GM19438 (cell line): ENCODE results near the gene MOB3B.
"Not testable (repeated sequence)": the region's sequence is repeated elsewhere in the genome, so short reads cannot be mapped to it uniquely, and the experiment has no call there.

Experiments used
- ATAC-seq: cut with Tn5 transposase; IDR thresholded peaks from one replicate; pipeline ENCODE4 v1.9.1; 2021; ENCODE audit warnings: low read depth; ENCODE audit not compliant: unreplicated experiment

The MOB3B gene

GRCh38 chr9:27428551-27428950 is 101.1 kb downstream of the MOB3B start:
- no peak for ATAC-seq

DNA sequence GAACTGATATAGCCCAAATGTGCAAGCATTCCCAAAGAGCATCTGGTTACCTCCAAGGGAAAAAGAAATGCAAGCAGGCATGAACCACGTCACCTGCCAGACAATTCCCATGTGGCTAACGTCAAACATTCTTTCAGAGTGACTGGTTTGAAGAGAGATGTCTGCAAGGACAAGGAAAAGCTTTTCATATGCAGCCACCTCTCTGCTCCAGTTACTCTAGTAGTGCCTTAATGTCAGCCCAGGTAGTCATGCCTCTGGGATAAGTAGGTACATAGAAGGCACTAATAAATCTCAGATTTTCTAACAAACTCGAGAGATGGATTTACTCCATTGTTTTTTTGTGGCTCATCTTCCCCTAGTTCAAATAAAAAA is 102.4 kb downstream of the MOB3B start:
- no peak for ATAC-seq

DNA sequence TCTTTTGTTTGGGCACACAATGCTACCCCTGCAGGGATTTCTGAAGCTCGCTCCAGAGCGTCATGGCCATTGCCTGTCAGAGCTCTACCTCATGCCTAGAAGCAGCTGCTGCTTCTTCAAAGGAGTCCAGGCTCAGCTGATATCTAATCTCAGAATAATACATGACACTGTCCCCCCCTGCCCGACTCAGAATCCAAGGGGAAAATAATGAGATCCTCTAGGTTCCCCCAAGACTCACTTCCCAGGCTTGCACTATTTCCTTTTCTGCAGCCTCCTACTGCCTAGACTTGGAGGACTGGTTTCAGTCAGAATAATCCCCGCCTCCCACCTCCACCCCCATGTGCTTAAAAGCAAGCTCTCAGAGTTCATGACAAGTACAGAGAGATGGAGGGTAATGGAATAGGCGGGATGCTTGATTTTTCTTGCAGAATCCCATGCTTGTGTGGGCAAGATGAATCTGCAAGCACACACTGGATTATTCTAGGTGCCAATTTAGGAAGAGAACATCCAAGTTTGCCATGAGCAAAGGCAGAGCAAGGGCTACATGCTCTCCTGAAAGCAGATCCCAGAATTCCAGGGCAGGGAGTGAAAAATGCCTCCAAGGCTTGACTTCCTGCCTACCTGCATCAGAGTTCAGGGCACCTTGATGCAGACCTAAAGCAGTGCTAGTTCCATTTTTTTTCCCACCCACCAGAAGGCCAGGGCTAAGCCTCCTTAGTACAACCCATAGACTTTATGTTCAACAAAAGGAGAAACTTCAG is 102.9 kb downstream of the MOB3B start:
- no peak for ATAC-seq

DNA sequence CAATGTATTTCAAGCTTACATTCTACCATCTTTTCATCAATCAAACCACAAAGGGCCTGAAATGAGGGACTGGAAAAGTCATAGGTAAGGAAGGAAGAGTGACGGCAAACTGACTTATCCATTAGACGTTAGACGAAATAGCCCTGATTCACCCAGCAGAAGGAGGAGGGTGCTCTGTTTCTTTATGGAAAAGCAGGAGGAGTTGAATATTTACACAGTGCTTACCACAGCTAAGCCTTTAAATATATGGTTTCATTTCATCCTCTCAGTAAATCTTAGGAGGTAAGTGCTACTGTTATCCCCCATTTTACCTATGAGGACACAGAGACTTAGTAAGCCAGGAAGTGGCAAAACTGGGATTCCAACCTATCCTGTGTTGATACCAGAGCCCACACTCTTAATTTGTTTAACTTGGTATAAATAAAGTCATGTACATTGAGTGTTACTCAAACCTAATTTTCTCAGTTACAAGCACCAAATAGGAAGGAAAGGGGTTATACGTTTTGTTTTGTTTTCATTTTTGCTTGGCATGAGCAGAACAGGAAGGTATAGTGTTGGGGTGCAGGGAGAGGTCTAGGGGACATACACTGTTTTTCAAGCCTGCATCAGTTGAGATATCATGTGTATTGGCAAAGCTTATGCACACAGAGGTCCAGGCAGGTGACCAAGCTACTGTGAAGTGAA is 103.6 kb downstream of the MOB3B start:
- ATAC-seq, result no peak

DNA sequence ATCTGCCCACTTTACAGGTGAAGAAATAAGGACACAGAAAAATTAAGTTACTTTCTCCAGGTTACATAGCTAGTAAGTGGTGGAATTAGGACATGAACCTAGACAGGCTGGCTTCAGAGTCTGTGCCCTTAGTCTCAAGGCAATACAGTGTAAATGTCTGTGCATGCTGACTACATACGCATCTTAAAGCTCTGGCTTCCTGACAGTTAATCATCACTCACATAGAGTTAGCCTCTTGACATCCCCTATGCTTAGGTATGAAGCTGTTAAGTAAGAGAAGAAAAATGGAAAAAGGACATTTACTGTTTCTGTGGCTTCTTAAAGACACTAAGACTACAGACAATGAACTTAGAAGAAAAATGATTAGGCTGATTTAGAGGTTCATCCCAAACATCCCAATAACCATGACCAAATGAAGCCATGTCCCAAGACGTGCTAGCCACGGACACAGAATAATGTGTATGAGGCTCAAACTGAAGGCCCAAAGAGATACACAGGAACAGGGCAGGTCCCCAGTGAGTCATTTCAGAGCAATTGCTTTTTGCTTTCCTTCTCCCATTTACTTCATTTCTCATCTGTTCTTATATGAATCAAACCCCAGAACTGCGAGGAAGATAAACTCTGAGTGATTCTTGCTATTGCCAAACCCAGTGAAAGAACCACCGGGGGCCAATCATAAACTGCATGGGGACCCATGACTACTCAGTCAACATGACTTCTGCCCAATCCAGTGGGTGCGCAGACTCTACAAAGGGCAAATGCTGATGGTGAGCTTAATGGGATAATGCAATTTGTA is 105.5 kb downstream of the MOB3B start:
- no peak for ATAC-seq

GRCh38 chr9:27422279-27422834 is 107.3 kb downstream of the MOB3B start:
- no peak for ATAC-seq

- no peak for ATAC-seq
These were observed 108.0 kb downstream of the MOB3B start for GRCh38 chr9:27421577-27421976.

DNA sequence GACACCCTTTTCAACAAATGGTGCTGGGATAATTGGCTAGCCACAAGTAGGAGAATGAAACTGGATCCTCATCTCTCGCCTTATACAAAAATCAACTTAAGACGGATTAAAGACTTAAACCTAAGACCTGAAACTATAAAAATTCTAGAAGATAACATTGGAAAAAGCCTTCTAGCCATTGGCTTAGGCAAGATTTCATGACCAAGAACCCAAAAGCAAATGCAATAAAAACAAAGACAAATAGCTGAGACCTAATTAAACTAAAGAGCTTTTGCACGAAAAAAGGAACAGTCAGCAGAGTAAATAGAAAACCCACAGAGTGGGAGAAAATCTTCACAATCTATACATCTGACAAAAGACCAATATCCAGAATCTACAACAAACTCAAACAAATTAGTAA is 110.1 kb downstream of the MOB3B start:
- ATAC-seq, result not testable (repeated sequence)

GRCh38 chr9:27414220-27414761 is 115.3 kb downstream of the MOB3B start:
- ATAC-seq, result no peak

DNA sequence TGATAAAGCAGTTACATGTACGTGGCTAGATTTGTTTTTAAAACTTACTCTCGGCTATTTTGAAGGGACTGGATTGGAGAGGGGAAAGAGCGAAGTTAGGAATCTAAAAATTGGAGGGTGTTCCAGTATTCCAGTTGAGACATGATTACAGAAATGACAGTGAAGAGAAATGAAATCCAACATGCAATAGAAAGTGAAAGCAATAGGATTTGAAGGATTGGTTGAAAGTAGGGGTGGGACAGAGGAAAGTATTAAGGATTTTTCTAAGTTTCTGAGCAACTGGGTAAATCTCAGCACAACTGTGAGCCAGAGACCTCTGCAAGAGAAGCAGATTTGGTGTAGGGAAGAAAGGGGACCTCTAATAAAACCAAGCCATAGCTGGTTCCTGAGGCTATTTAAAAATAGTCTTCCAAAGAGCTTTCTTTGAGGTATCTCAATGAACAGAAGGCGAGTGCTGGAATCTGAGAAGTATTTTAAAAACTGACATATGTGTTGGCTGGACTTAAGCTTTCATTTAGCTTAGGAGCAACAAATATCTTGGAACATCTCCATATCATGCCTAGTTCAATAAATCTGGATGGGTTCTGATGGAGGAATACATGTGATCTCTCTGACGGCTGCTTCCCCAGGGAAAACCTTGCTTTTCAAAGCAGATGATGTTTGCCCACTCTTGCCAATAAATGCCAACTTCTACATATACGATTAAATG is 115.9 kb downstream of the MOB3B start:
- no peak for ATAC-seq

GRCh38 chr9:27412963-27413362 is 116.7 kb downstream of the MOB3B start:
- ATAC-seq, result no peak

DNA sequence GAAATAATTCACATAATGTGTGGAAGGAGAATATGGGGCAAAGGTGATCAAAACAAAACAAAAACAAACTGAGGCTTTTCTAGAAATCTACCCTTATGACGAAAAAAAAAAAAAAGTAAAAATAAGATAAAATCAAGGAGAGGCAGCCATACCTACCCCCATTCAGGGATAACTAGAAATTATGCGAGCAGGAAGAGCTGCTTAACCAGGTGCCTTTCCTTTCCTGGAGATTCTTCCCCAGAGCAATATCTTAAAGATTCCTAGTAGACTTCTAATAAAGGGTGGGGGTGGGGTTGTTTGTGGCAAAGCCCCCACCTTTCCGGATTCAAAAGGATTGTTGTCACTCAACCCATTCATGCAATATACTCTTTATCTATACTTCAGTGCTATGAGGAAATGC is 117.5 kb downstream of the MOB3B start:
- no peak for ATAC-seq

DNA sequence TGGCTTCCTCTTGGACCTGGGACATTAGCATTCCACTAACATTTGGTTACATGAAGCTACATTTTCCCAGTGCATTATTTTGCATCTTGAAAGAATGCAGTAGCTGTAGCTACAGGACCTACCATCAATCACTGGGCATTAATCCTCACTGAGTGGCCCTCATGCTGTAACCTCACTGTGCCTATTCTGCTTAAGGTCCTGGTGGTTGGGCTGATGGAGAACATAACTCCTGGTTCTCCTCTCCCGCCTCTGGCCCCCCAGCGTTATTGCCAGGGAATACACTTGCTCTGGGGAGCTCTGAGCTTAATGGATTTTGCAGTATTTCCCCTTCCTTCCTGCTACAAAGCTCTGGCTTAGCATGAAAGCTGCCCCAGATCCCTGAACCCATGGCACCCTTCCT is 121.1 kb downstream of the MOB3B start:
- ATAC-seq, result no peak

DNA sequence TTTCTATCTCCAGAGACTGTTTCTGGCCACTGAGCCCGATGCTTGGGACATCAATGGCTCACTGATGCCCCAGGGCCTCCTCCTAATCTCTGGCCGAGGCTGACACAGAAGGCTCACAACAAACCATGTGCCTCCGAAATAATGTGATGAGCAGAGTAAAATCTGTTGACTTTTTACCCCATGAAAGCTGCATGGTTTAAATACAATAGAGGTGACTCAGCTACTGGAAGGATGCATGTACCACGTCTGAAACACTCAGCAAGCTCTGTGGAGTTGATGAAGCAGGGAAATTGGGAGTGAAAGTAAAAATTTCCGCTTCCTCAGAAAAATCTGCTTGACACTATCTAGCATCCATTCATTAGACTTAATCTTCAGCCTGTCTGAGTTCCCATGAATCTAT is 121.6 kb downstream of the MOB3B start:
- no peak for ATAC-seq

GRCh38 chr9:27407491-27407890 is 122.1 kb downstream of the MOB3B start:
- ATAC-seq, result no peak

- no peak for ATAC-seq
These were observed 125.0 kb downstream of the MOB3B start for GRCh38 chr9:27404661-27405060.

- ATAC-seq, result no peak
These were observed 127.0 kb downstream of the MOB3B start for GRCh38 chr9:27402626-27403025.

DNA sequence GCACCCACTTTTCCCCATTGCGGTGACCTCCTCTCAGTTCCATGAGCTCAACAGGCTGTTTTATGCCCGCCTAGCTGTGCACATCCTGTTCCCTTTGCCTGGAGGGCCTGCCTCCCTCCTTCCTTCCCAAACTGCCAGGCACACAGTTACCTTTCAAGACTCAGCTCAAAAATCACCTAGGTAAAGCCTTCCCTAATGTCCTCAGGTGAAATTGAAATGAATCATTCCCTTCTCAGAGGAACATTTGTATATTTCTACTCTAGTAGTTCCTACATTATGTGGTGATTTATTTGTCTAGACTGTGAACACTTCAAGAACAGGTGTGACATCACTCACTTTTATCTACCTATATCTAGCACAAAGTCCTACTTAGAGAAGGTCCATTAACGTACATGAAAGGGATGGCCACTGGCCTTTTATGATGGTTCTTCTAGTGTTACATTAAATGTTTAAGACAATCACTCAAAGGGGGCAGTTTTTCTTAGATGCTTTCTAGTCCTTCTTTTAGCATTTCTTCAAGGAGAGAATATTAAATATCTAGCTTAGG is 129.2 kb downstream of the MOB3B start:
- ATAC-seq, result no peak

DNA sequence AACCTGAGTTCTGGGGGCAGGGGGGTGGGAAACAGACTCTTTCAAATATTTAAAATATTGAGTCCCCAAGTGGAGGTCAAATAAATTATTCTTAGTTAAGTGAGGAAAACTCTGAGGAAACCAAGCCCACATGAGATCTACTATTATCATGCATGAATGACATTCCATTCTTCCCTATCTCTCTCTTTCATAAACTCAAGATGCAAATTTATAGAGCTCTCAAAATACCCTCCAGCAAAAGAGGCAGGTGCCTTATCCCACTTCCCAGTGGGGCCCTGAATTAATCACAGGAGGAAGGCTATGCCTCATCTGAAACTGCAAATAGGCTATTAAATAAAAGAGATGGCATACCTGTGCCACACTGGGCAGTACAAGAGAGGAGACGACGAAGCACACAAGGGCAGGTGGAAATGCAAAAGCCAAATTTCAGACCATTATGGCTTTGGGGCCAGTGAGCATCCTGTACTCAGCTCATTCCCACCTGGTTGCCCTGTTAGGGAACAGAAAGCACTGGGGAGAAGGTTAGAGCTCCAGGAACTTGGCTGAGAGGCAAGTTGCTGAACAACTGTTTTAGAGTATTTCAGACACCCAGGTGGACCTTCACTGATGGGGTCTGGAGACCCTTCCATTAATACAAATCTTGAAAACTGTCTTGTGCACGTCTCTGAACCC is 130.5 kb downstream of the MOB3B start:
- ATAC-seq, result no peak
